Cardiac fibroblast (primary cell): ENCODE data around the gene ZNF714.

ENCODE experiments used
- DNase-seq, 2 donors: peaks; one replicate each; pipeline versions ENCODE4 v3.0.0 to v3.0.0-alpha.2; 2010; ENCODE audit warnings: low read depth in 2 of 2
- H3K4me3 ChIP-seq, 2 donors: replicated peaks in 1 of 2; 1 replicate in 1 of 2; 2 replicates in 1 of 2; pipeline ENCODE4 v1.5.1; 2011; ENCODE audit warnings: low read depth in 2 of 2, low read length in 2 of 2, mild to moderate bottlenecking in 2 of 2, moderate library complexity in 1 of 2
- TF ChIP-seq, protein P1 (sequence below): IDR thresholded peaks from one replicate; pipeline ENCODE4 v1.5.1; 2011; ENCODE audit warnings: low read depth, mild to moderate bottlenecking, low read length, inconsistent platforms

The ZNF714 gene

GRCh38 chr19:21084343-21084742 lies 2.3 kb downstream of the ZNF714 start:
- no peak overlapping the region for H3K4me3 ChIP-seq
- peak; percentile 24 to 66 for DNase-seq

GRCh38 chr19:21087871-21088270 lies 5.9 kb downstream of the ZNF714 start:
- no peak for DNase-seq
- TF ChIP-seq, protein P1, sequence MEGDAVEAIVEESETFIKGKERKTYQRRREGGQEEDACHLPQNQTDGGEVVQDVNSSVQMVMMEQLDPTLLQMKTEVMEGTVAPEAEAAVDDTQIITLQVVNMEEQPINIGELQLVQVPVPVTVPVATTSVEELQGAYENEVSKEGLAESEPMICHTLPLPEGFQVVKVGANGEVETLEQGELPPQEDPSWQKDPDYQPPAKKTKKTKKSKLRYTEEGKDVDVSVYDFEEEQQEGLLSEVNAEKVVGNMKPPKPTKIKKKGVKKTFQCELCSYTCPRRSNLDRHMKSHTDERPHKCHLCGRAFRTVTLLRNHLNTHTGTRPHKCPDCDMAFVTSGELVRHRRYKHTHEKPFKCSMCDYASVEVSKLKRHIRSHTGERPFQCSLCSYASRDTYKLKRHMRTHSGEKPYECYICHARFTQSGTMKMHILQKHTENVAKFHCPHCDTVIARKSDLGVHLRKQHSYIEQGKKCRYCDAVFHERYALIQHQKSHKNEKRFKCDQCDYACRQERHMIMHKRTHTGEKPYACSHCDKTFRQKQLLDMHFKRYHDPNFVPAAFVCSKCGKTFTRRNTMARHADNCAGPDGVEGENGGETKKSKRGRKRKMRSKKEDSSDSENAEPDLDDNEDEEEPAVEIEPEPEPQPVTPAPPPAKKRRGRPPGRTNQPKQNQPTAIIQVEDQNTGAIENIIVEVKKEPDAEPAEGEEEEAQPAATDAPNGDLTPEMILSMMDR = no peak
- H3K4me3 ChIP-seq = no peak overlapping the region

More at GRCh38 chr19:21084343-21084742, 2.3 kb downstream of the ZNF714 start:
- TF ChIP-seq, protein P1 = no peak

- no peak overlapping the region for H3K4me3 ChIP-seq
- TF ChIP-seq, protein P1 = no peak
- DNase-seq = peak; percentile 6 to 71
Observed at GRCh38 chr19:21092109-21092508, 10.1 kb downstream of the ZNF714 start.

DNA sequence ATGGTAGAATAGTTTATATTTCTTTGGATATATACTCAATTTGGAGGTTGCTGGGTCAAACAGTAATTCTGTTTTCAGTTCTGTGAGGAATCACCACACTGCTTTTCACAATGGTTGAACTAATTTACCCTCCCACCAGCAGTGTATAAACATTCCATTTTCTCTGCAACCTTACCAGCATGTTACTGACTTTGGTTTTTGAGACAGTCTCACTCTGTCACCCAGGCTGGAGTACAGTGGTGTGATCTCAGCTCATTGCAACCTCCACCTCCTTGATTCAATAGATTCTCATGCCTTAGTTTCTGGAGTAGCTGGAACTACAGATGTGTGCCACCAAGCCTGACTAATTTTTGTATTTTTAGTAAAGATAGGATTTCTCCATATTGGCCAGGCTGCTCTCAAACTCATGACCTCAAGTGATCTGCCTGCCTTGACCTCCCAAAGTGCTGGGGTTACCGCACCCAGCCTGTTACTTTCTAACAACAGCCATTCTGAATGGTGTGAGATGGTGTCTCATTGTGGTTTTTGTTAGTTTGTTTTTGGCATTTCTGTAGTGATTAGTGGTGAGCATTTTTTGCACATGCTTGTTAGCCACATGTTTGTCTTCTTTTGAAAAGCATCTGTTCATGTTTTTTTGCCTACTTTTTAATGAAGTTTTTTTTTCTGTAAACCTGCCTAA lies 12.5 kb downstream of the ZNF714 start:
- H3K4me3 ChIP-seq = no peak overlapping the region
- DNase-seq = no peak
- TF ChIP-seq, protein P1 = no peak

DNA sequence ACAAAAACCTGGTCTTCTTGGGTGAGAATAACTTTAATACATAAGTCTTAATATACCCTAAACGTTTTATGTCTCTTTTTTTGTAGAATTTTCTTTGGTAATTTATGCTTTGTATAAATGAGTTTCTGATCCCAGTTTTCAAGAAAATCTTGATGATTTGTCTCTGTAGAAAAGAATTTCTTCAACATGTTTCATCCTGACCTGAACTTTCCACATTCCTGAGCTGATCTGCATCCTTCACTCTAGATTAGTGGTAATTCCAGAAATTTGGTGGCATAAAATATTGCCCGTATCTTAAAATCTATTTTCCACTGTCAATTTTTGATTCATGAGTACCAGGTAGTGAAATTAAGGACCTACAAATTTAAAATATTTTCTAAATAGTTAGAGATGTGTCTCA lies 16.3 kb downstream of the ZNF714 start:
- no peak for DNase-seq
- no peak overlapping the region for H3K4me3 ChIP-seq
- TF ChIP-seq, protein P1 = no peak

- DNase-seq = peak; percentile 6 to 20
- TF ChIP-seq, protein P1 = no peak
Observed at GRCh38 chr19:21101521-21102242, 19.7 kb downstream of the ZNF714 start.

More at GRCh38 chr19:21101521-21102242, 19.7 kb downstream of the ZNF714 start:
- H3K4me3 ChIP-seq = no peak overlapping the region
